Measurements from ENCODE around the gene KDM4B. TPM values are rescaled to one million over a fixed set of nuclear protein-coding genes. Genes with fewer than 3 reads are reported as not detected.

Gene KDM4B
- polyA plus RNA-seq, 1 of the 3 experiments (the other 2 are of a cell fraction): 12.2 TPM

DNA sequence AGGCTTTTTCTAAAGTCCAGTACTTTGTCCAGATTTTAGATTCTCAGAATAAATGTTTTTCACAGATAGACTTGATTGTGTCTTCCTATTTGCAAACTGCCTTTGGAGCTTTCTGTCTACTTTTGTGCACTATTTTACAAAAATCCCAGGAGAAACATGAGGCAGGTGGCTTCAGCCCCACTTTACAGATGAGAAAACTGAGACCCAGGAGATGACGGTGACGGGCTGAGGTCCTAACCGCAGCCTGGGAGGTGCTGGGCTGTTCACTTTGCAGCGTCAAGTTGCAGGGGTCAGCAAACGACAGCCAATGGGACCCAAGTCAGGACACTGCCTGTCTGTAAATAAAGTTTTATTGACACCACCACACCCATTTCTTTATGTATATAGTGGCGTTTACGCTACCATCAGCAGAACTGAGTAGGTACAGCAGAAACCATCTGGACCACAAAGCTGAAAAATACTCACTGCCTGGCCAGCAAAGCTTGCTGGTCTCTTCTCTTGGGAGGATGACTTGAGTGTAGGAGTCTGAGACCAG lies 6.8 kb upstream of the KDM4B start:
- H3K79me2 ChIP-seq (ENCODE audit: insufficient read depth): peaks cover 8% of the 10 kb centered on the region; the same call in 1 of the 2 replicates
- H3K9me2 ChIP-seq: no peaks in the 10 kb centered on the region
- ChIA-PET POLR2A (no interaction called here), CTCF (no interaction called here)
- H3K27ac ChIP-seq (ENCODE audit: low read depth in 2 of 2, low read length in 1 of 2): no peak overlapping the region
- no peaks in the 10 kb centered on the region for H3K4me1 ChIP-seq (ENCODE audit: control insufficient read depth in 1 of 2, insufficient read depth in 2 of 2, low read depth in 1 of 2, low read length in 1 of 2)
- no peaks in the 10 kb centered on the region; the same call in 1 of the 2 replicates for H4K20me1 ChIP-seq (ENCODE audit: insufficient read depth)
- H3K27me3 ChIP-seq (ENCODE audit: insufficient read depth): no peaks in the 10 kb centered on the region
- peaks cover 7 to 17% of the 10 kb centered on the region in 2 experiments for H3K36me3 ChIP-seq (replicated peaks in 1 of 2; ENCODE audit: control insufficient read depth in 1 of 2, insufficient read depth in 2 of 2, low read length in 1 of 2)
- H3K4me3 ChIP-seq (ENCODE audit: low read depth in 2 of 2, low read length in 1 of 2): no peak overlapping the region
- TF ChIP-seq SIN3A (IDR thresholded peaks at IDR 0.05; ENCODE audit: borderline replicate concordance, low read depth, low read length) (no peak), FOXM1 (IDR thresholded peaks at IDR 0.05; ENCODE audit: low read depth) (no peak), NRF1 (IDR thresholded peaks at IDR 0.05; ENCODE audit: low read depth, low read length) (no peak), TAF1 (IDR thresholded peaks at IDR 0.05; ENCODE audit: borderline replicate concordance, low read depth, low read length) (no peak), ELF1 (IDR thresholded peaks at IDR 0.05) (no peak), JUND (IDR thresholded peaks at IDR 0.05) (no peak), MXI1 (IDR thresholded peaks at IDR 0.05; ENCODE audit: low read depth, low read length) (no peak), RCOR1 (IDR thresholded peaks at IDR 0.05; ENCODE audit: low read length) (no peak), RFX5 (IDR thresholded peaks at IDR 0.05; ENCODE audit: low read length) (no peak), TEAD4 (IDR thresholded peaks at IDR 0.05; ENCODE audit: borderline replicate concordance, insufficient read depth) (no peak)
- TF ChIP-seq, protein P1, sequence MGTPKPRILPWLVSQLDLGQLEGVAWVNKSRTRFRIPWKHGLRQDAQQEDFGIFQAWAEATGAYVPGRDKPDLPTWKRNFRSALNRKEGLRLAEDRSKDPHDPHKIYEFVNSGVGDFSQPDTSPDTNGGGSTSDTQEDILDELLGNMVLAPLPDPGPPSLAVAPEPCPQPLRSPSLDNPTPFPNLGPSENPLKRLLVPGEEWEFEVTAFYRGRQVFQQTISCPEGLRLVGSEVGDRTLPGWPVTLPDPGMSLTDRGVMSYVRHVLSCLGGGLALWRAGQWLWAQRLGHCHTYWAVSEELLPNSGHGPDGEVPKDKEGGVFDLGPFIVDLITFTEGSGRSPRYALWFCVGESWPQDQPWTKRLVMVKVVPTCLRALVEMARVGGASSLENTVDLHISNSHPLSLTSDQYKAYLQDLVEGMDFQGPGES (IDR thresholded peaks at IDR 0.05; ENCODE audit: low read depth, low read length): no peak
- TF ChIP-seq, protein P2, sequence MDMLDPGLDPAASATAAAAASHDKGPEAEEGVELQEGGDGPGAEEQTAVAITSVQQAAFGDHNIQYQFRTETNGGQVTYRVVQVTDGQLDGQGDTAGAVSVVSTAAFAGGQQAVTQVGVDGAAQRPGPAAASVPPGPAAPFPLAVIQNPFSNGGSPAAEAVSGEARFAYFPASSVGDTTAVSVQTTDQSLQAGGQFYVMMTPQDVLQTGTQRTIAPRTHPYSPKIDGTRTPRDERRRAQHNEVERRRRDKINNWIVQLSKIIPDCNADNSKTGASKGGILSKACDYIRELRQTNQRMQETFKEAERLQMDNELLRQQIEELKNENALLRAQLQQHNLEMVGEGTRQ (IDR thresholded peaks at IDR 0.05; ENCODE audit: borderline replicate concordance, low read depth, low read length): no peak
- H3K4me2 ChIP-seq: no peak overlapping the region
- H3K9me3 ChIP-seq: no peaks in the 10 kb centered on the region
- no peak overlapping the region for H2AFZ ChIP-seq (ENCODE audit: low read depth)
- DNase-seq: no peak
- peaks cover 22% of the 10 kb centered on the region for H3F3A ChIP-seq (replicated peaks; ENCODE audit: insufficient read depth)
- 94% methylated on average over 5 of the region's 7 CpGs for WGBS (ENCODE audit: low lambda C conversion rate)
- H3K9ac ChIP-seq: no peak overlapping the region

DNA sequence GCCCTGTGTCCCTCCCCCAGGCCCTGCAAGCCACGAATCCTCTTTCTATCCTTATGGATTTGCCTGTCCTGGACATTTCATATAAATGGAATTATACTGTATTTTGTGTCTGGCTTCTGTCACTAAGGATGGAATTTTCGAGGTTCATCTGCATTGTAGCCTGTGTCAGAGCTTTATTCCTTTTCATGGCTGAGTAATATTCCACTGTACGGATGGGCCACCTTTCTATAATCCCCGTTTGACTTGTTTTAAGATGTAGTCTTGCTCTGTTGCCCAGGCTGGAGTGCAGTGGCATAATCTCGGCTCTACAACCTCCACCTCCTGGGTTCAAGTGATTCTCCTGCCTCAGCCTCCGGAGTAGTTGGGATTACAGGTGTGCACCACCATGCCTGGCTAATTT lies 3.9 kb upstream of the KDM4B start:
- Histone ChIP-seq H3K4me2 (no peak overlapping the region), H3F3A (replicated peaks; ENCODE audit: insufficient read depth) (peaks cover 29% of the 10 kb centered on the region), H4K20me1 (ENCODE audit: insufficient read depth) (peaks cover 5% of the 10 kb centered on the region), H3K4me1 (ENCODE audit: control insufficient read depth in 1 of 2, insufficient read depth in 2 of 2, low read depth in 1 of 2, low read length in 1 of 2) (peaks cover 0 to 8% of the 10 kb centered on the region in 2 experiments; a peak in 1 of 4 replicates), H3K4me3 (ENCODE audit: low read depth in 2 of 2, low read length in 1 of 2) (no peak overlapping the region), H3K9me3 (no peaks in the 10 kb centered on the region), H3K27me3 (ENCODE audit: insufficient read depth) (no peaks in the 10 kb centered on the region), H3K9ac (no peak overlapping the region), H3K27ac (ENCODE audit: low read depth in 2 of 2, low read length in 1 of 2) (no peak overlapping the region), H3K79me2 (ENCODE audit: insufficient read depth) (peaks cover 15% of the 10 kb centered on the region), H3K36me3 (replicated peaks in 1 of 2; ENCODE audit: control insufficient read depth in 1 of 2, insufficient read depth in 2 of 2, low read length in 1 of 2) (peaks cover 5 to 11% of the 10 kb centered on the region in 2 experiments), H2AFZ (ENCODE audit: low read depth) (no peak overlapping the region), H3K9me2 (no peaks in the 10 kb centered on the region)
- ChIA-PET POLR2A (no interaction called here), CTCF (interaction anchor here (1.0 to 1.1 kb wide), 2 partner anchors 17 to 53 kb away, joined by 3 to 4 read pairs; no protein-coding TSS in a partner anchor)
- 97% methylated on average over 6 of the region's 6 CpGs for WGBS (ENCODE audit: low lambda C conversion rate)
- DNase-seq: no peak
- TF ChIP-seq, protein P3, sequence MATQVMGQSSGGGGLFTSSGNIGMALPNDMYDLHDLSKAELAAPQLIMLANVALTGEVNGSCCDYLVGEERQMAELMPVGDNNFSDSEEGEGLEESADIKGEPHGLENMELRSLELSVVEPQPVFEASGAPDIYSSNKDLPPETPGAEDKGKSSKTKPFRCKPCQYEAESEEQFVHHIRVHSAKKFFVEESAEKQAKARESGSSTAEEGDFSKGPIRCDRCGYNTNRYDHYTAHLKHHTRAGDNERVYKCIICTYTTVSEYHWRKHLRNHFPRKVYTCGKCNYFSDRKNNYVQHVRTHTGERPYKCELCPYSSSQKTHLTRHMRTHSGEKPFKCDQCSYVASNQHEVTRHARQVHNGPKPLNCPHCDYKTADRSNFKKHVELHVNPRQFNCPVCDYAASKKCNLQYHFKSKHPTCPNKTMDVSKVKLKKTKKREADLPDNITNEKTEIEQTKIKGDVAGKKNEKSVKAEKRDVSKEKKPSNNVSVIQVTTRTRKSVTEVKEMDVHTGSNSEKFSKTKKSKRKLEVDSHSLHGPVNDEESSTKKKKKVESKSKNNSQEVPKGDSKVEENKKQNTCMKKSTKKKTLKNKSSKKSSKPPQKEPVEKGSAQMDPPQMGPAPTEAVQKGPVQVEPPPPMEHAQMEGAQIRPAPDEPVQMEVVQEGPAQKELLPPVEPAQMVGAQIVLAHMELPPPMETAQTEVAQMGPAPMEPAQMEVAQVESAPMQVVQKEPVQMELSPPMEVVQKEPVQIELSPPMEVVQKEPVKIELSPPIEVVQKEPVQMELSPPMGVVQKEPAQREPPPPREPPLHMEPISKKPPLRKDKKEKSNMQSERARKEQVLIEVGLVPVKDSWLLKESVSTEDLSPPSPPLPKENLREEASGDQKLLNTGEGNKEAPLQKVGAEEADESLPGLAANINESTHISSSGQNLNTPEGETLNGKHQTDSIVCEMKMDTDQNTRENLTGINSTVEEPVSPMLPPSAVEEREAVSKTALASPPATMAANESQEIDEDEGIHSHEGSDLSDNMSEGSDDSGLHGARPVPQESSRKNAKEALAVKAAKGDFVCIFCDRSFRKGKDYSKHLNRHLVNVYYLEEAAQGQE (IDR thresholded peaks at IDR 0.05; ENCODE audit: low read depth, low read length): no peak
- no peak for TF ChIP-seq FOXJ3 (CRISPR knock-in tag; IDR thresholded peaks at IDR 0.05)
- no peak for TF ChIP-seq RXRA (IDR thresholded peaks at IDR 0.05; ENCODE audit: borderline replicate concordance, low read depth)
- TF ChIP-seq, protein P1 (IDR thresholded peaks at IDR 0.05; ENCODE audit: low read depth, low read length): no peak
- TF ChIP-seq, protein P4, sequence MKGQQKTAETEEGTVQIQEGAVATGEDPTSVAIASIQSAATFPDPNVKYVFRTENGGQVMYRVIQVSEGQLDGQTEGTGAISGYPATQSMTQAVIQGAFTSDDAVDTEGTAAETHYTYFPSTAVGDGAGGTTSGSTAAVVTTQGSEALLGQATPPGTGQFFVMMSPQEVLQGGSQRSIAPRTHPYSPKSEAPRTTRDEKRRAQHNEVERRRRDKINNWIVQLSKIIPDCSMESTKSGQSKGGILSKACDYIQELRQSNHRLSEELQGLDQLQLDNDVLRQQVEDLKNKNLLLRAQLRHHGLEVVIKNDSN (IDR thresholded peaks at IDR 0.05; ENCODE audit: borderline replicate concordance, low read depth): no peak
- no peak for TF ChIP-seq MXI1 (IDR thresholded peaks at IDR 0.05; ENCODE audit: low read depth, low read length)
- no peak for TF ChIP-seq RCOR1 (IDR thresholded peaks at IDR 0.05; ENCODE audit: low read length)
